Breast epithelium (tissue), 3 donors: ENCODE data around the gene MX1.

Experiments used
- CTCF ChIP-seq, 3 donors: fragments of 450-650 bp; IDR thresholded peaks; one replicate each; pipeline ENCODE4 v1.5.1; 2016 to 2017; ENCODE audit warnings: antibody characterized with exemption in 3 of 3, mild to moderate bottlenecking in 3 of 3, moderate library complexity in 3 of 3
- POLR2A ChIP-seq: fragments of 450-650 bp; IDR thresholded peaks from one replicate; pipeline ENCODE4 v1.6.1; 2016; ENCODE audit warnings: antibody characterized with exemption, mild to moderate bottlenecking, moderate library complexity
- POLR2AphosphoS5 ChIP-seq, 3 donors: sonication (generic); formaldehyde crosslinking; IDR thresholded peaks; one replicate each; pipeline ENCODE4 v1.6.1; 2017; ENCODE audit warnings: antibody characterized with exemption in 3 of 3

- TF ChIP-seq POLR2A (no peak), CTCF (IDR thresholded peaks at IDR 0.05) (no peak), POLR2AphosphoS5 (IDR thresholded peaks at IDR 0.05) (no peak)
Observed at GRCh38 chr21:41425588-41425953, 468 bp upstream of the MX1 start.
